Glutamatergic neuron (in vitro differentiated cells): ENCODE measurements around the gene SKAP2. TPM values are rescaled to one million over a fixed set of nuclear protein-coding genes. Genes with fewer than 3 reads are reported as not detected.

Experiments
- DNase-seq: peaks from one replicate; pipeline ENCODE4 v3.0.0; 2022
- H3K27ac Mint-ChIP-seq: one replicate; pipeline ENCODE4 v1.8.0; 2020; ENCODE audit warnings: mild to moderate bottlenecking, mixed read lengths, inconsistent platforms; ENCODE audit not compliant: unreplicated experiment
- H3K27me3 Mint-ChIP-seq: one replicate; pipeline ENCODE4 v1.8.0; 2020; ENCODE audit warnings: mild to moderate bottlenecking, moderate library complexity, mixed read lengths, inconsistent platforms; ENCODE audit not compliant: unreplicated experiment
- H3K36me3 Mint-ChIP-seq: one replicate; pipeline ENCODE4 v1.8.0; 2020; ENCODE audit warnings: mild to moderate bottlenecking, mixed read lengths, inconsistent platforms; ENCODE audit not compliant: unreplicated experiment
- H3K4me1 Mint-ChIP-seq: one replicate; pipeline ENCODE4 v1.8.0; 2020; ENCODE audit warnings: mild to moderate bottlenecking, low read depth, mixed read lengths, inconsistent platforms; ENCODE audit not compliant: unreplicated experiment
- H3K4me3 Mint-ChIP-seq: one replicate; pipeline ENCODE4 v1.8.0; 2020; ENCODE audit warnings: mild to moderate bottlenecking, mixed read lengths, inconsistent platforms; ENCODE audit not compliant: unreplicated experiment
- H3K9me3 Mint-ChIP-seq: one replicate; pipeline ENCODE4 v1.8.0; 2020; ENCODE audit warnings: mild to moderate bottlenecking, moderate library complexity, mixed read lengths, inconsistent platforms; ENCODE audit not compliant: unreplicated experiment
- CTCF ChIP-seq: fragments of 200-600 bp; sonication (generic); IDR thresholded peaks from one replicate; pipeline ENCODE4 v1.5.0; 2021; ENCODE audit not compliant: partially characterized antibody, unreplicated experiment
- total RNA-seq: library from RNA; stranded (reverse); fragmentation: NEBNext Ultra II Directional; extraction: Animal tissue kit (Norgen Biotek cat#: 25700); gene quantifications from one replicate; pipeline ENCODE4 v1.2.1, GENCODE V29; 2021; ENCODE audit not compliant: unreplicated experiment

The SKAP2 gene
- total RNA-seq, 1 donor from 2014 or later: 12.1 TPM

GRCh38 chr7:26664735-26665416 is 199.5 kb downstream of the SKAP2 start:
- H3K27ac Mint-ChIP-seq: no peak overlapping the region
- no peak overlapping the region for H3K4me3 Mint-ChIP-seq
- H3K9me3 Mint-ChIP-seq: no peaks in the 10 kb centered on the region
- peaks cover 38% of the 10 kb centered on the region for H3K4me1 Mint-ChIP-seq
- no peaks in the 10 kb centered on the region for H3K36me3 Mint-ChIP-seq
- no peak for DNase-seq
- TF ChIP-seq CTCF: no peak
- no peaks in the 10 kb centered on the region for H3K27me3 Mint-ChIP-seq

DNA sequence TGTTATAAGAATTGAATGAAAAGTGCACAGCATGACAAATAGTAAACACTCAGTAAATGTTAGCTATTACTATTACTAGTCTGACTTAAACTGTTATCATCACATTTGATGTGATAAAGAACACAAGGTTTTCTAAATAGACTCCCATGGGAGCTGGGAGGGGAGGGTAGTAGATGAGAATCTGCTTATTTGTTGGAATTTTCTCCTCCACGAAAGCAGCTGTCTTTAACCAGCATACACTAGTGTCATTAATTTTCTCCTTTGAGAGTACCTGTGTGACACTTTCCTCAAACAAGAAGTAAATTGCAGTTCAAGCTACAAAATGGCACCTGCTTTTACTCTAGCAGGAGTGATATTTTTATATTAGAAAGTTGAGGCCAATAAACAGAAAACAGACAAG is 200.1 kb downstream of the SKAP2 start:
- no peak overlapping the region for H3K27ac Mint-ChIP-seq
- DNase-seq: no peak
- no peaks in the 10 kb centered on the region for H3K36me3 Mint-ChIP-seq
- H3K27me3 Mint-ChIP-seq: no peaks in the 10 kb centered on the region
- no peak for TF ChIP-seq CTCF
- H3K4me3 Mint-ChIP-seq: no peak overlapping the region
- peaks cover 43% of the 10 kb centered on the region for H3K4me1 Mint-ChIP-seq
- H3K9me3 Mint-ChIP-seq: no peaks in the 10 kb centered on the region

DNA sequence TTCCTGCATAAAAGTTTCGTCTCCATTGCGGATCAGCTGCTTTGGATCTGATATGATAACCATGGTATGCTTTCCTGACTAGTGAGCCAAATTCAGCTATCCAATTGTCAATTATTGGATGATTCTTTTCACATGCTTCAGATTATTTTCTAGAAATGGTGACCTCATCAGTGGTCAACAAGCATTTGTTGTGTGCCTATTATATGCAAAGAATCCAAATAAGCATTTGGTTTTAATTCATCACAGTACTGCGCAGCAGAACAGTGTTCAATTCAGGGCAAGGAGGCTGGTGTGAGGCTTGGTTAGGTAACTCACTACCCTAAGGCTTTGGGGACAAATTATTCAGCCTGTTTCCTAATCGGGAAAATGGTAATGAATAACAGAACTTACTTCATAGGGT is 200.5 kb downstream of the SKAP2 start:
- peaks cover 47% of the 10 kb centered on the region for H3K4me1 Mint-ChIP-seq
- DNase-seq: no peak

DNA sequence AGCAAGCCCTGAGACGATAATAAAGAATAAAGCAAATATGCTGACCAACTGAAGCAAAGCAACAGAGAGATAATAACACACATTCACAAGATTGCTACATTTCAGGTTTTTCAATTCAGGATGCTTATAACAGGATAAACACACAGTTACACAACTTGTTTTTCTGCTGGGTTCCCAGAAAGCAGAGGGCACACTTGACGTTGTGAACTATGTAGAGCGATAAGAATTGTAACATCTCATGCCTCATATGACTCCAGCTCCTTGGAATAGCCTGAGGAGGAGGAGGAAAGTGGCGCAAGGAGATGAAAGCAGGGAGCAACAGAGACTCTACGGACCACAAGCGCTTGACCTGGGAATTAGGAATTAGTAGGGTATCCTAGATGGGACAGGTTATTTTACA is 201.7 kb downstream of the SKAP2 start:
- no peak overlapping the region for H3K27ac Mint-ChIP-seq
- H3K27me3 Mint-ChIP-seq: peaks cover 4% of the 10 kb centered on the region
- H3K36me3 Mint-ChIP-seq: no peaks in the 10 kb centered on the region
- H3K4me3 Mint-ChIP-seq: no peak overlapping the region
- no peak for DNase-seq
- H3K9me3 Mint-ChIP-seq: no peaks in the 10 kb centered on the region
- TF ChIP-seq CTCF: no peak
- H3K4me1 Mint-ChIP-seq: peaks cover 59% of the 10 kb centered on the region

More for the DNA sequence above, 200.5 kb downstream of the SKAP2 start:
- Mint-ChIP-seq H3K36me3 (no peaks in the 10 kb centered on the region), H3K27me3 (no peaks in the 10 kb centered on the region), H3K9me3 (no peaks in the 10 kb centered on the region), H3K4me3 (no peak overlapping the region), H3K27ac (no peak overlapping the region)
- no peak for TF ChIP-seq CTCF

DNA sequence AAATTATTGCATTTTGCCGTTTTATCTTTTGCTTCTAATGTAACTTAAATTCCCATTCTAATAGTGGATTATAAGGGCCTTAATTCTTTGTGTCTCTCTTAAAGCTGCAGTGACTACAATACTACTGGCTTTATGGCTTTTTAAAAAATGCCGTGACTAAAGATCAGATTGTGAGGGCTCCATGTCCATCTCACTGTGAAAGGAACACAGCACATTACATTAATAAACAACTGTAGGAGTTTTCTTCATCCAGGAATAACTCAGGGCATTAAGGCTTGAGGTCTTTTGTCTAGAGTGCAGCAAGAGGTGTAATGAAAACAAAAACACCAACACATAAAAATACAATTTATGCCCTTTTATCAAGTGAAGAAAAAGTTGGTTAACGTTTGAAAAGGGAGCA is 205.3 kb downstream of the SKAP2 start:
- H3K27me3 Mint-ChIP-seq: peaks cover 4% of the 10 kb centered on the region
- peaks cover 2% of the 10 kb centered on the region for H3K9me3 Mint-ChIP-seq
- H3K4me1 Mint-ChIP-seq: peaks cover 70% of the 10 kb centered on the region
- peak overlapping the region; percentile 57 for H3K4me3 Mint-ChIP-seq
- no peak for TF ChIP-seq CTCF
- no peaks in the 10 kb centered on the region for H3K36me3 Mint-ChIP-seq
- H3K27ac Mint-ChIP-seq: peak overlapping the region; percentile 96
- DNase-seq: no peak
